ENCODE measurements around the gene TIAM1. TPM values are rescaled to one million over a fixed set of nuclear protein-coding genes. Genes with fewer than 3 reads are reported as not detected.

Gene TIAM1
- total and polyA plus RNA-seq, 2 of the 8 experiments (the other 6 are each of a cell fraction or from before 2014, with no cell fraction given): 10.1 to 30.7 TPM

DNA sequence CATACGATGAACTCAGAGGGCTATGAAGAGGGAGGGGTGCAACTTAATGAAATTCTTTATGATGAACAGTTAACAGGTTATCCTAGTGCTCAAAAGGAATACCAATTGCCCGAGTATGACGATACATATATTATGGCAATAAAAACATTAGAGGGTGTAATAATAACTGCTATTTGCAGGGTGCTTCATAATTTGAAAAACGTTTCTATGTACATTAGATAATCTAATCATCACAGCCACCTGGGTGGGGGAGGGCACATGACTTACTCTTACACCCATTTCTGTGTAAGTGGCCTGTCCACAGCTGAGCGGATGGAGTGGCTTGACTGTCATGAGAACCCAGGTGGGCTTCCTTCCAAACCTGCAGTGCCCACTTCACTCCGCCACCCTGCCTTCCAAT lies 46.3 kb downstream of the TIAM1 start:
- Histone ChIP-seq H3K23ac (ENCODE audit: insufficient read length) (no peak overlapping the region), H3K23me2 (ENCODE audit: low read depth, low read length) (no peaks in the 10 kb centered on the region), H4K5ac (ENCODE audit: insufficient read length, low read depth, low read length) (no peak overlapping the region), H3K4me2 (ENCODE audit: insufficient read depth in 1 of 2, low read depth in 2 of 2, low read length in 2 of 2) (no peak overlapping the region), H2BK15ac (ENCODE audit: low read length) (no peak overlapping the region), H3K4me3 (ENCODE audit: extremely low read depth in 1 of 4, insufficient read depth in 2 of 4, low read depth in 3 of 4, low read length in 4 of 4) (no peak overlapping the region), H2BK20ac (ENCODE audit: low read length) (no peak overlapping the region), H4K8ac (ENCODE audit: extremely low read depth, insufficient read depth, low read length) (no peak overlapping the region), H2BK5ac (ENCODE audit: low read depth, low read length) (no peak overlapping the region), H3K56ac (replicated peaks; ENCODE audit: insufficient read length, low read depth, low read length) (no peak overlapping the region), H2BK120ac (replicated peaks; ENCODE audit: low read depth, low read length) (no peak overlapping the region), H2AFZ (ENCODE audit: low read length) (no peak overlapping the region), H3K4ac (replicated peaks; ENCODE audit: insufficient read length, low read depth, low read length) (no peak overlapping the region), H4K20me1 (replicated peaks in 1 of 2; ENCODE audit: control insufficient read depth in 1 of 2, insufficient read depth in 2 of 2, low read length in 2 of 2) (no peaks in the 10 kb centered on the region), H3K18ac (ENCODE audit: extremely low read depth, low read length) (no peak overlapping the region), H3K4me1 (replicated peaks in 1 of 4; ENCODE audit: control insufficient read depth in 3 of 4, insufficient read depth in 4 of 4, low read length in 3 of 4) (peaks cover 0 to 4% (median 0%) of the 10 kb centered on the region in 4 experiments; a peak in 1 of 7 replicates), H3K79me1 (ENCODE audit: low read depth, low read length) (peaks cover 2% of the 10 kb centered on the region; the same call in 1 of the 2 replicates), H3K79me2 (ENCODE audit: control insufficient read depth in 1 of 2, insufficient read depth in 2 of 2, low read length in 2 of 2) (no peaks in the 10 kb centered on the region), H3K14ac (ENCODE audit: insufficient read length) (no peak overlapping the region), H2BK12ac (ENCODE audit: low read depth, low read length) (no peak overlapping the region), H2AK5ac (ENCODE audit: low read depth, low read length) (no peak overlapping the region), H3K27ac (ENCODE audit: low read depth, low read length) (no peak overlapping the region), H3K36me3 (ENCODE audit: control insufficient read depth in 2 of 4, insufficient read depth in 4 of 4, low read length in 3 of 4) (no peaks in the 10 kb centered on the region), H4K91ac (replicated peaks; ENCODE audit: insufficient read length, low read length) (no peak overlapping the region), H3K27me3 (replicated peaks in 1 of 4; ENCODE audit: control insufficient read depth in 3 of 4, extremely low read depth in 1 of 4, insufficient read depth in 3 of 4, low read length in 3 of 4) (no peaks in the 10 kb centered on the region), H3K9me3 (ENCODE audit: insufficient read depth in 2 of 2, low read depth in 1 of 2, low read length in 1 of 2) (no peaks in the 10 kb centered on the region), H3K9ac (replicated peaks in 1 of 4; ENCODE audit: extremely low read depth in 1 of 4, low read depth in 3 of 4, low read length in 3 of 4) (no peak overlapping the region)
- ChIA-PET POLR2A (ENCODE audit: partially characterized antibody) (no interaction called here), CTCF (ENCODE audit: partially characterized antibody) (interaction anchor here (0.6 kb wide), 1 partner anchor 18 kb away, joined by 4 read pairs; no protein-coding TSS in a partner anchor)
- FAIRE-seq: no peak
- no peak for DNase-seq (ENCODE audit: low read depth in 1 of 2, low spot score in 2 of 2)
- 88% methylated on average over 6 of the region's 6 CpGs; no CpG with 5 or more reads in 1 of the 2 experiments for WGBS, 2 experiments (ENCODE audit: extremely low coverage in 1 of 2, insufficient coverage in 1 of 2, insufficient read length in 1 of 2, insufficient replicate concordance in 2 of 2, low coverage in 1 of 2, low lambda C conversion rate in 2 of 2, missing lambda C conversion rate in 1 of 2)
- TF ChIP-seq HDAC6 (IDR thresholded peaks at IDR 0.05; ENCODE audit: low read depth, low read length) (no peak), CTBP2 (IDR thresholded peaks at IDR 0.05; ENCODE audit: borderline replicate concordance, insufficient read depth, insufficient read length, low read length) (no peak), KDM1A (IDR thresholded peaks at IDR 0.05; ENCODE audit: borderline replicate concordance, low read length) (no peak), CBX5 (IDR thresholded peaks at IDR 0.05; ENCODE audit: low read depth, low read length) (no peak), JUN (IDR thresholded peaks at IDR 0.05; ENCODE audit: low read depth, low read length) (no peak), SRF (IDR thresholded peaks at IDR 0.05; ENCODE audit: low read depth, low read length) (no peak), EGR1 (IDR thresholded peaks at IDR 0.05; ENCODE audit: borderline replicate concordance, low read depth, low read length) (no peak), BRCA1 (IDR thresholded peaks at IDR 0.05; ENCODE audit: low read depth, low read length) (no peak), BCL11A (IDR thresholded peaks at IDR 0.05; ENCODE audit: low read depth in 2 of 2, low read length in 2 of 2) (no peak), CEBPB (IDR thresholded peaks at IDR 0.05; ENCODE audit: low read depth, low read length) (no peak), YY1 (IDR thresholded peaks at IDR 0.05; ENCODE audit: low read depth, low read length) (no peak), NANOG (IDR thresholded peaks at IDR 0.05; ENCODE audit: insufficient read depth, low read depth, low read length, poor library complexity, severe bottlenecking) (no peak)
- TF ChIP-seq, protein P1, sequence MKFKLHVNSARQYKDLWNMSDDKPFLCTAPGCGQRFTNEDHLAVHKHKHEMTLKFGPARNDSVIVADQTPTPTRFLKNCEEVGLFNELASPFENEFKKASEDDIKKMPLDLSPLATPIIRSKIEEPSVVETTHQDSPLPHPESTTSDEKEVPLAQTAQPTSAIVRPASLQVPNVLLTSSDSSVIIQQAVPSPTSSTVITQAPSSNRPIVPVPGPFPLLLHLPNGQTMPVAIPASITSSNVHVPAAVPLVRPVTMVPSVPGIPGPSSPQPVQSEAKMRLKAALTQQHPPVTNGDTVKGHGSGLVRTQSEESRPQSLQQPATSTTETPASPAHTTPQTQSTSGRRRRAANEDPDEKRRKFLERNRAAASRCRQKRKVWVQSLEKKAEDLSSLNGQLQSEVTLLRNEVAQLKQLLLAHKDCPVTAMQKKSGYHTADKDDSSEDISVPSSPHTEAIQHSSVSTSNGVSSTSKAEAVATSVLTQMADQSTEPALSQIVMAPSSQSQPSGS (IDR thresholded peaks at IDR 0.05; ENCODE audit: low read length): no peak
